Stimulated activated CD4-positive, alpha-beta T cell treated with anti-CD3 and anti-CD28 coated beads, Interleukin-15, amount 100 ng/mL, for 24 hours (primary cell): ENCODE measurements around the gene CDK17.
"Not testable (repeated sequence)": the region's sequence is repeated elsewhere in the genome, so short reads cannot be mapped to it uniquely, and the experiment has no call there.

Experiments used
- DNase-seq: peaks from one replicate; pipeline ENCODE4 v3.0.0-alpha.2; 2020

The CDK17 gene

GRCh38 chr12:96383991-96384390 lies 16.2 kb downstream of the CDK17 start:
- DNase-seq, result no peak

GRCh38 chr12:96383371-96383770 lies 16.9 kb downstream of the CDK17 start:
- DNase-seq, result no peak

- not testable (repeated sequence) for DNase-seq
Measured at GRCh38 chr12:96379743-96380142, 20.5 kb downstream of the CDK17 start.

GRCh38 chr12:96378319-96378718 lies 21.9 kb downstream of the CDK17 start:
- no peak for DNase-seq

GRCh38 chr12:96376865-96377264 lies 23.4 kb downstream of the CDK17 start:
- DNase-seq, result no peak

- DNase-seq, result no peak
Measured at GRCh38 chr12:96375841-96376604, 24.2 kb downstream of the CDK17 start.

GRCh38 chr12:96375170-96375569 lies 25.1 kb downstream of the CDK17 start:
- no peak for DNase-seq

GRCh38 chr12:96371790-96372699 lies 28.2 kb downstream of the CDK17 start:
- no peak for DNase-seq

- DNase-seq, result no peak
Measured at GRCh38 chr12:96371138-96371789, 29.0 kb downstream of the CDK17 start.

GRCh38 chr12:96368687-96369086 lies 31.6 kb downstream of the CDK17 start:
- DNase-seq, result no peak

- no peak for DNase-seq
Measured at GRCh38 chr12:96368233-96368632, 32.0 kb downstream of the CDK17 start.

GRCh38 chr12:96366381-96366654 lies 33.9 kb downstream of the CDK17 start:
- DNase-seq, result no peak

- DNase-seq, result no peak
Measured at GRCh38 chr12:96365604-96366380, 34.4 kb downstream of the CDK17 start.

GRCh38 chr12:96364092-96364700 lies 36.0 kb downstream of the CDK17 start:
- DNase-seq, result no peak

GRCh38 chr12:96361074-96361473 lies 39.2 kb downstream of the CDK17 start:
- no peak for DNase-seq

GRCh38 chr12:96360550-96360949 lies 39.7 kb downstream of the CDK17 start:
- no peak for DNase-seq

GRCh38 chr12:96359328-96359727 lies 40.9 kb downstream of the CDK17 start:
- no peak for DNase-seq

GRCh38 chr12:96356831-96357230 lies 43.4 kb downstream of the CDK17 start:
- DNase-seq, result no peak

- DNase-seq, result no peak
Measured at GRCh38 chr12:96354844-96355534, 45.2 kb downstream of the CDK17 start.

- no peak for DNase-seq
Measured at GRCh38 chr12:96354326-96354725, 45.9 kb downstream of the CDK17 start.

- no peak for DNase-seq
Measured at GRCh38 chr12:96352161-96352835, 47.9 kb downstream of the CDK17 start.
